MCF 10A (cell line): ENCODE data around the gene DENND4C. TPM values are rescaled to one million over a fixed set of nuclear protein-coding genes. Genes with fewer than 3 reads are reported as not detected.
"Not testable (repeated sequence)": the region's sequence is repeated elsewhere in the genome, so short reads cannot be mapped to it uniquely, and the experiment has no call there.

Experiments used
- BruUV-seq: library from RNA; stranded (reverse); fragments of 400-500 nt; replicated peaks from 2 replicates; lab custom pipeline; 2021; lab: Mats Ljungman, UMichigan
- CTCF ChIA-PET: fragments of 300-600 bp; sonication (Branson Sonifier 250); formaldehyde crosslinking; extraction: SDS; loops from one replicate; lab custom pipeline; 2021; ENCODE audit warnings: antibody characterized with exemption, inconsistent platforms; lab: Yijun Ruan, JAX
- POLR2A ChIA-PET: fragments of 300-600, 350-650 bp; sonication (Branson Sonifier 250); formaldehyde crosslinking; extraction: SDS; loops from one replicate; lab custom pipeline; 2020; ENCODE audit warnings: antibody characterized with exemption, inconsistent platforms; lab: Yijun Ruan, JAX
- DNase-seq: peaks from one replicate; pipeline ENCODE4 v3.0.0-alpha.2; 2018; ENCODE audit not compliant: unreplicated experiment
- H3K27ac Mint-ChIP-seq: one replicate; pipeline ENCODE4 v1.8.0; 2022; ENCODE audit warnings: mild to moderate bottlenecking, low read depth, mixed read lengths; ENCODE audit not compliant: unreplicated experiment
- H3K27me3 Mint-ChIP-seq: one replicate; pipeline ENCODE4 v1.8.0; 2022; ENCODE audit warnings: mixed read lengths; ENCODE audit not compliant: insufficient read depth, unreplicated experiment
- H3K36me3 Mint-ChIP-seq: one replicate; pipeline ENCODE4 v1.8.0; 2022; ENCODE audit warnings: mild to moderate bottlenecking, moderate library complexity, mixed read lengths; ENCODE audit not compliant: insufficient read depth, unreplicated experiment
- H3K4me1 Mint-ChIP-seq: one replicate; pipeline ENCODE4 v1.8.0; 2022; ENCODE audit warnings: mixed read lengths; ENCODE audit not compliant: insufficient read depth, unreplicated experiment
- H3K4me3 Mint-ChIP-seq: one replicate; pipeline ENCODE4 v1.8.0; 2022; ENCODE audit warnings: mild to moderate bottlenecking, moderate library complexity, mixed read lengths; ENCODE audit not compliant: unreplicated experiment
- H3K9me3 Mint-ChIP-seq: one replicate; pipeline ENCODE4 v1.8.0; 2022; ENCODE audit warnings: mixed read lengths; ENCODE audit not compliant: unreplicated experiment
- intact Hi-C: fragments of 100-400 bp; cut with micrococcal nuclease; formaldehyde crosslinking; loops from 2 replicates; pipeline ENCODE4 v1.14.1; 2022
- total RNA-seq: library from RNA; stranded (reverse); gene quantifications from 2 replicates; pipeline ENCODE4 v1.2.3, GENCODE V29; 2022
- TF ChIP-seq, protein P1 (sequence below): fragments of 200-600 bp; IDR thresholded peaks from one replicate; pipeline ENCODE4 v1.8.0; 2022; ENCODE audit warnings: antibody characterized with exemption, mild to moderate bottlenecking; ENCODE audit not compliant: unreplicated experiment

Gene DENND4C
- total RNA-seq, 1 experiment from 2014 or later = 26.4 TPM

DNA sequence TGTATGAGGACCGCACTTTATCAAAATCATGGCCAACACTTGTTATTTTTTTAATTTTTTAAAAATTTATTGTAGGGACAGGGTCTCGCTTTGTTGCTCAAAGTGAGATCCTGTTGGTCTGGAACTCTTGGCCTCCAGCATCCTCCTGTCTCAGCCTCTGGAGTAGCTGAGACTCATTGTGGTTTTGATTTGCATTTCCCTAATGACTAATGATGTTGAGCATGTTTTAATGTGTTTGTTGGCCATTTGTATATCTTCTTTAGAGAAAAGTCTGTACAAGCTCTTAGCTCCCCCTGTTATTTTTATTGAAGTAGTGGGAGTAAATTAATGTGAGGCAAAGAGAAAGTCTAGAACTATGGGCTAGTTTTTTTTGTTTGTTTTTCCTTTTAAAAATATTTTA, 151.2 kb downstream of the DENND4C start:
- intact Hi-C loops = no loop called here
- CTCF ChIA-PET = no interaction called here
- POLR2A ChIA-PET = interaction anchor here (1.0 to 1.1 kb wide), 2 partner anchors 27 to 150 kb away, joined by 3 read pairs; partner anchors contain the start of gene ACER2

DNA sequence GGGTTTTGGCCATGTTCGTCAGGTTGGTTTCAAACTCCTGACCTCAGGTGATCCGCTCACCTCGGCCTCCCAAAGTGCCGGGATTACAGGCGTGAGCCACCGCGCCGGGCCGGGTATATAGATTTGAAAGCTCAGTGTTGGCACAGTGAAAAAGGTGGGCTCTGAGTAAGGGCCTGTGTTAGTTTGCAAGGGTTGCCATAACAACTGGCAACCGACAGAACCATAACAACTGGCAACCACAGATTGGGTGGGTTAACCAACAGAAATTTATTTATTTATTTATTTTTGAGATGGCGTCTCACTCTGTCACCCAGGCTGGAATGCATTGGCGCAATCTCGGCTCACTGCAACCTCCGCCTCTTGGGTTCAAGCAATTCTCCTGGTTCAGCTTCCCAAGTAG, 154.7 kb downstream of the DENND4C start:
- H3K27ac Mint-ChIP-seq, DNase-seq: not testable (repeated sequence)
- POLR2A ChIA-PET = interaction anchor here (0.7 kb wide), 1 partner anchor 18 kb away, joined by 3 read pairs; no protein-coding TSS in a partner anchor

More for the DNA sequence above, 151.2 kb downstream of the DENND4C start:
- Mint-ChIP-seq H3K27ac (peak overlapping the region; percentile 100), H3K4me3 (no peak overlapping the region), H3K4me1 (peaks cover 22% of the 10 kb centered on the region), H3K9me3 (no peaks in the 10 kb centered on the region), H3K27me3 (no peaks in the 10 kb centered on the region), H3K36me3 (peaks cover 48% of the 10 kb centered on the region)
- no peak for DNase-seq
- TF ChIP-seq, protein P1, sequence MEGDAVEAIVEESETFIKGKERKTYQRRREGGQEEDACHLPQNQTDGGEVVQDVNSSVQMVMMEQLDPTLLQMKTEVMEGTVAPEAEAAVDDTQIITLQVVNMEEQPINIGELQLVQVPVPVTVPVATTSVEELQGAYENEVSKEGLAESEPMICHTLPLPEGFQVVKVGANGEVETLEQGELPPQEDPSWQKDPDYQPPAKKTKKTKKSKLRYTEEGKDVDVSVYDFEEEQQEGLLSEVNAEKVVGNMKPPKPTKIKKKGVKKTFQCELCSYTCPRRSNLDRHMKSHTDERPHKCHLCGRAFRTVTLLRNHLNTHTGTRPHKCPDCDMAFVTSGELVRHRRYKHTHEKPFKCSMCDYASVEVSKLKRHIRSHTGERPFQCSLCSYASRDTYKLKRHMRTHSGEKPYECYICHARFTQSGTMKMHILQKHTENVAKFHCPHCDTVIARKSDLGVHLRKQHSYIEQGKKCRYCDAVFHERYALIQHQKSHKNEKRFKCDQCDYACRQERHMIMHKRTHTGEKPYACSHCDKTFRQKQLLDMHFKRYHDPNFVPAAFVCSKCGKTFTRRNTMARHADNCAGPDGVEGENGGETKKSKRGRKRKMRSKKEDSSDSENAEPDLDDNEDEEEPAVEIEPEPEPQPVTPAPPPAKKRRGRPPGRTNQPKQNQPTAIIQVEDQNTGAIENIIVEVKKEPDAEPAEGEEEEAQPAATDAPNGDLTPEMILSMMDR = no peak
- BruUV-seq = no TSS peak

DNA sequence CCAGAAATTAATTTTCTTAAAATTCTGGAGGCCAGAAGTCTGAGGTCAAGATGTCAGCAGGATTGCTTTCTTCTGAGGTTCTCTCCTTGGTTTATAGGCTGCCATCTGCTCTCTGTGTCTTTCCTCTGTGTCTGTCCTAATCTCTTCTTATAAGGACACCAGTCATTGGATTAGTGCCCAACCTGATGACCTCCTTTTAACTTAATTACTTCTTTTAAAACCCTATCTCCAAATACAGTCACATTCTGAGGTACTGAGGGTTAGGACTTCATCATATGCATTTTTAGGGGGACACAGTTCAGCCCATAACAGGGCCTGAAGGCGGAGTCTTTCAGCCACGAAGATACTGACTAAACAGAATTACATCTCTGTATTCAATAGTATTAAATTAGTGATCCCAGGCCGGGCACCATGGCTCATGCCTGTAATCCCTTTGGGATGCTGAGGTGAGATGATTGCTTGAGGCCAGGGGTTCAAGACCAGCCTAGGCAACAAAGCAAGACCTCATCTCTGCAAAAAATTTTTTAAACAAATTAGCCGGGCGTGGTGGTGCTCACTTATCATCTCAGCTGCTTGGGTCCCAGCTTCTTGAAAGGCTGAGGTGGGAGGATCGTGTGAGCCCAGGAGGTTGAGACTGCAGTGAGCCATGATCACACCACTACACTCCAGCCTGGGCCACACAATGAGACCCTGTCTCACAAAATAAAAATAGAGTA, 155.5 kb downstream of the DENND4C start:
- no peak for DNase-seq

More for the DNA sequence above, 154.7 kb downstream of the DENND4C start:
- H3K27me3 Mint-ChIP-seq, H3K4me1 Mint-ChIP-seq, intact Hi-C loops, CTCF ChIA-PET, H3K4me3 Mint-ChIP-seq, H3K9me3 Mint-ChIP-seq, BruUV-seq: not testable (repeated sequence)
- H3K36me3 Mint-ChIP-seq = peaks cover 12% of the 10 kb centered on the region

DNA sequence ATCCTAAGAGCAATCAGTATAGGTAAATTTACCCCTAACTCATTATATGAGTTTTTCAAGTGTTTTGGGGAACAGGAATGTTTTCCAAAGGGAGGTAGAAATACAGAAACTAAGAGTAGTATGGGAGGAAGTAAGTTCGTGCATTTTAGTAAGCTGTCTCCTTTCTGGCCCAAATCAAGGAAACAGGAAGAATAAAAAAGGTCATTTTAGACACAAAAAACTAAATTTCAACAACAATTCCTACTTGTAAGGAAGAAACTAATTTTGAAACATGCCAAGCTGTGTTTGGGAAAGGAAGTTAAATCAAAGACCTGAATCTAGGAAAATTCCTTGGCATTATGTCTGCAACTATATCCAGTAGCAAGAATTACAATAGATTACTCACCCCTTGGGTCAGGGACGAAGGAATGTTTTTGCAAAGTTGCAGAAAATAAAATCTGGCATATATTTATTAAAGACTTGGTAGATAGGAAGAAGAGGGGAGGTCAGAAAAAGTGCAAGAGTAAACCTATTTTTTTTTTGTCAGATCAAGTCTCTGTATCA, 156.1 kb downstream of the DENND4C start:
- DNase-seq = no peak
- intact Hi-C loops = no loop called here
- TF ChIP-seq, protein P1 = no peak
- H3K4me1 Mint-ChIP-seq = no peaks in the 10 kb centered on the region
- no peak overlapping the region for H3K4me3 Mint-ChIP-seq
- no peaks in the 10 kb centered on the region for H3K36me3 Mint-ChIP-seq
- BruUV-seq = no TSS peak
- no peak overlapping the region for H3K27ac Mint-ChIP-seq
- POLR2A ChIA-PET = interaction anchor here (1.0 kb wide), 1 partner anchor 23 kb away, joined by 3 read pairs; the partner anchor contains the start of gene ACER2
- H3K9me3 Mint-ChIP-seq = no peaks in the 10 kb centered on the region
- no peaks in the 10 kb centered on the region for H3K27me3 Mint-ChIP-seq
- CTCF ChIA-PET = no interaction called here

More for the DNA sequence above, 155.5 kb downstream of the DENND4C start:
- Mint-ChIP-seq H3K4me3 (no peak overlapping the region), H3K27me3 (no peaks in the 10 kb centered on the region), H3K27ac (no peak overlapping the region), H3K9me3 (no peaks in the 10 kb centered on the region), H3K36me3 (peaks cover 5% of the 10 kb centered on the region), H3K4me1 (peaks cover 4% of the 10 kb centered on the region)
- BruUV-seq = no TSS peak
- POLR2A ChIA-PET = interaction anchor here (0.7 to 1.0 kb wide), 2 partner anchors 19 to 23 kb away, joined by 3 read pairs; partner anchors contain the start of gene ACER2
- CTCF ChIA-PET = no interaction called here
- TF ChIP-seq, protein P1 = no peak
- intact Hi-C loops = no loop called here
